Suprapubic skin (tissue), 4 donors: ENCODE results near the gene FBLN1. TPM values are rescaled to one million over a fixed set of nuclear protein-coding genes. Genes with fewer than 3 reads are reported as not detected.
A peak's percentile ranks its signal among the peaks of the same experiment; 100 is the strongest.

Source experiments
- DNase-seq, 2 donors: peaks; one replicate each; pipeline ENCODE4 v3.0.0-alpha.2; 2019; ENCODE audit warnings: low spot score in 2 of 2
- H3K27ac ChIP-seq: fragments of 200-600 bp; sonication (generic); one replicate; pipeline ENCODE4 v1.5.1; 2019
- H3K27me3 ChIP-seq: fragments of 200-600 bp; sonication (generic); one replicate; pipeline ENCODE4 v1.5.1; 2019
- H3K36me3 ChIP-seq: fragments of 200-600 bp; sonication (generic); one replicate; pipeline ENCODE4 v1.5.1; 2019
- H3K4me1 ChIP-seq: fragments of 200-600 bp; sonication (generic); one replicate; pipeline ENCODE4 v1.5.1; 2019
- H3K4me3 ChIP-seq: fragments of 200-600 bp; sonication (generic); one replicate; pipeline ENCODE4 v1.5.1; 2019; ENCODE audit warnings: mild to moderate bottlenecking
- H3K9me3 ChIP-seq: fragments of 200-600 bp; sonication (generic); one replicate; pipeline ENCODE4 v1.5.1; 2019
- EP300 ChIP-seq: sonication (generic); formaldehyde crosslinking; IDR thresholded peaks from one replicate; pipeline ENCODE4 v1.6.1; 2017; ENCODE audit warnings: antibody characterized with exemption
- POLR2A ChIP-seq, 2 donors: fragments of 450-650 bp; IDR thresholded peaks; one replicate each; pipeline ENCODE4 v1.6.1; 2017; ENCODE audit warnings: antibody characterized with exemption in 2 of 2, mild to moderate bottlenecking in 2 of 2, moderate library complexity in 2 of 2
- POLR2AphosphoS5 ChIP-seq, 3 donors: sonication (generic); formaldehyde crosslinking; IDR thresholded peaks; one replicate each; pipeline ENCODE4 v1.6.1; 2017; ENCODE audit warnings: antibody characterized with exemption in 3 of 3
- WGBS: methylation state at CpG from one replicate; pipeline ENCODE4 v1.1.5; 2018; 5-methylcytosine and 5-hydroxymethylcytosine counted together
- total RNA-seq, 4 donors: library from RNA; depleted of rRNA; stranded (reverse); fragments of >200 nt; gene quantifications; one replicate each; pipeline ENCODE4 v1.1.0, GENCODE V29; 2016
- TF ChIP-seq, protein P1 (sequence below), 2 donors: fragments of 200-600 bp in 1 of 2; fragments of 450-650 bp in 1 of 2; sonication (generic) in 1 of 2; IDR thresholded peaks; one replicate each; pipeline ENCODE4 v1.5.1; 2016 to 2019; ENCODE audit warnings: antibody characterized with exemption in 2 of 2, mild to moderate bottlenecking in 1 of 2, moderate library complexity in 1 of 2

The FBLN1 gene
- total RNA-seq, 4 donors from 2014 or later = 111 to 174 (median 139) TPM

DNA sequence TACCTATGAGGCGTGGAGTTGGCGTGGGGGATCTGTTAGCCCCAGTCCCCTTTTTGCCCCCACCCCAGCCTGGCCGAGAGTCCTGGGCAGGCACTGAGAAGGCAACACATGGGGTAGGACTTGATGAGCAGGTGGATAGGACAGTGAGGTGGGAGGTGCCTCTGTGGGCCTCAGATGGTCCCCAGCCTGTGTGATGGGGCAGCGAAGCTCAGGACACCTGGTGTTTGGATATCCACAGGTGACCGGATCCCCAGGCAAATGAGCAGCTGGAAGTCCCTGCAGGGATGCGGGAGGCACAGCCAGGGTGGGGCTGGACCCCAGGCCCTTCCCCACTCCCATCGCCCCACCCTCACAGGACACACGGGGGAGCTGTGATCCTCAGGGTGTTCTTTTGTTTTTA is 9.7 kb downstream of the FBLN1 start:
- H3K4me1 ChIP-seq = peaks cover 71% of the 10 kb centered on the region
- H3K9me3 ChIP-seq = no peaks in the 10 kb centered on the region
- no peak overlapping the region for H3K4me3 ChIP-seq
- TF ChIP-seq EP300 (no peak), POLR2A (IDR thresholded peaks at IDR 0.05) (no peak), POLR2AphosphoS5 (IDR thresholded peaks at IDR 0.05) (no peak)
- TF ChIP-seq, protein P1, sequence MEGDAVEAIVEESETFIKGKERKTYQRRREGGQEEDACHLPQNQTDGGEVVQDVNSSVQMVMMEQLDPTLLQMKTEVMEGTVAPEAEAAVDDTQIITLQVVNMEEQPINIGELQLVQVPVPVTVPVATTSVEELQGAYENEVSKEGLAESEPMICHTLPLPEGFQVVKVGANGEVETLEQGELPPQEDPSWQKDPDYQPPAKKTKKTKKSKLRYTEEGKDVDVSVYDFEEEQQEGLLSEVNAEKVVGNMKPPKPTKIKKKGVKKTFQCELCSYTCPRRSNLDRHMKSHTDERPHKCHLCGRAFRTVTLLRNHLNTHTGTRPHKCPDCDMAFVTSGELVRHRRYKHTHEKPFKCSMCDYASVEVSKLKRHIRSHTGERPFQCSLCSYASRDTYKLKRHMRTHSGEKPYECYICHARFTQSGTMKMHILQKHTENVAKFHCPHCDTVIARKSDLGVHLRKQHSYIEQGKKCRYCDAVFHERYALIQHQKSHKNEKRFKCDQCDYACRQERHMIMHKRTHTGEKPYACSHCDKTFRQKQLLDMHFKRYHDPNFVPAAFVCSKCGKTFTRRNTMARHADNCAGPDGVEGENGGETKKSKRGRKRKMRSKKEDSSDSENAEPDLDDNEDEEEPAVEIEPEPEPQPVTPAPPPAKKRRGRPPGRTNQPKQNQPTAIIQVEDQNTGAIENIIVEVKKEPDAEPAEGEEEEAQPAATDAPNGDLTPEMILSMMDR (IDR thresholded peaks at IDR 0.05) = no peak
- peak overlapping the region; percentile 87 for H3K27ac ChIP-seq
- WGBS = 83% methylated on average over 8 of the region's 8 CpGs
- DNase-seq = no peak
- H3K27me3 ChIP-seq = no peaks in the 10 kb centered on the region
- H3K36me3 ChIP-seq = no peaks in the 10 kb centered on the region

DNA sequence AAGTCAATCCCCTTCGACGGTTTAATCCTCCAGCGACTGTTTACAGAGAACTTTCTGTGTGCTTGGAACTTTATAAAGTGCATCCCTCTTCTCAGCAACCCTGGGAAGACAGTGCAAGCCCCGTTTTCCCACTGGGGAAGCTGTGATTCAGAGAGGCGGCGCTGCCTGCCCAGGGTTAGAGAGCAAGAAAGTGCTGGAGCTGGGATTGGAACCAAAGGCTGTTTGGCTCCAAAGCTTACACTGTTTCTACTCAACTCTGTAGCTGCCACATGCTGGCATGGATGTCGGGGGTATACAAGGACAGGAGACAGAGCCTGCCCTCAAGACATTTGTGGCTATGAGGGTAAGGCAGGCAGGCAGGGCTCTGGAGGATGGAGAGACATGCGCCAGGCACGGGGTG is 13.0 kb downstream of the FBLN1 start:
- H3K4me3 ChIP-seq = no peak overlapping the region
- peak overlapping the region; percentile 21 for H3K27ac ChIP-seq
- no peak for DNase-seq
- no peaks in the 10 kb centered on the region for H3K9me3 ChIP-seq
- no peaks in the 10 kb centered on the region for H3K36me3 ChIP-seq
- TF ChIP-seq POLR2AphosphoS5 (IDR thresholded peaks at IDR 0.05) (no peak), EP300 (no peak), POLR2A (IDR thresholded peaks at IDR 0.05) (no peak)
- TF ChIP-seq, protein P1 (IDR thresholded peaks at IDR 0.05) = no peak
- 58% methylated on average over 8 of the region's 9 CpGs for WGBS
- H3K27me3 ChIP-seq = no peaks in the 10 kb centered on the region
- H3K4me1 ChIP-seq = peaks cover 57% of the 10 kb centered on the region

DNA sequence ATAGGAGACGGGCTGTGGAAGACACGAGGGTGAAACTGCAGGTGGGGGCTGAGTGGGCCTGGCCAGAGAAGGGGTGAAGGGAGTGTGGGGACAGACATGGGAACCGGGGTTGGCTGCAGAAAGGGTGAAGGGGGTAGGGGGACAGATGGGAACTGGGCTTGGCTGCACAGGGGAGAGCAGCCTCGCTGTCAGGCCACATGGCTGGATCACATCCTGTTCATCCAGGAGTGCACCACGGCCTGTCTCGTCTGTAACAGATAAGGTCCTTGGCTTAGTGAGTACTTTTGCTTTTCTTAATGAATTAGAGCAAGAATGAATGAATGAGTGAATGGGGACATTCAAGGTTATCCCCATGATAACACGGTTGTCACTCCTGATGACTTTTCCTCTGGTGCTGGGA is 13.5 kb downstream of the FBLN1 start:
- H3K9me3 ChIP-seq = no peaks in the 10 kb centered on the region
- no peak overlapping the region for H3K4me3 ChIP-seq
- H3K36me3 ChIP-seq = no peaks in the 10 kb centered on the region
- 67% methylated on average over 7 of the region's 7 CpGs for WGBS
- no peaks in the 10 kb centered on the region for H3K27me3 ChIP-seq
- H3K27ac ChIP-seq = peak overlapping the region; percentile 21
- TF ChIP-seq POLR2AphosphoS5 (IDR thresholded peaks at IDR 0.05) (no peak), EP300 (no peak)
- TF ChIP-seq, protein P1 (IDR thresholded peaks at IDR 0.05) = no peak
- DNase-seq = no peak
- H3K4me1 ChIP-seq = peaks cover 53% of the 10 kb centered on the region

DNA sequence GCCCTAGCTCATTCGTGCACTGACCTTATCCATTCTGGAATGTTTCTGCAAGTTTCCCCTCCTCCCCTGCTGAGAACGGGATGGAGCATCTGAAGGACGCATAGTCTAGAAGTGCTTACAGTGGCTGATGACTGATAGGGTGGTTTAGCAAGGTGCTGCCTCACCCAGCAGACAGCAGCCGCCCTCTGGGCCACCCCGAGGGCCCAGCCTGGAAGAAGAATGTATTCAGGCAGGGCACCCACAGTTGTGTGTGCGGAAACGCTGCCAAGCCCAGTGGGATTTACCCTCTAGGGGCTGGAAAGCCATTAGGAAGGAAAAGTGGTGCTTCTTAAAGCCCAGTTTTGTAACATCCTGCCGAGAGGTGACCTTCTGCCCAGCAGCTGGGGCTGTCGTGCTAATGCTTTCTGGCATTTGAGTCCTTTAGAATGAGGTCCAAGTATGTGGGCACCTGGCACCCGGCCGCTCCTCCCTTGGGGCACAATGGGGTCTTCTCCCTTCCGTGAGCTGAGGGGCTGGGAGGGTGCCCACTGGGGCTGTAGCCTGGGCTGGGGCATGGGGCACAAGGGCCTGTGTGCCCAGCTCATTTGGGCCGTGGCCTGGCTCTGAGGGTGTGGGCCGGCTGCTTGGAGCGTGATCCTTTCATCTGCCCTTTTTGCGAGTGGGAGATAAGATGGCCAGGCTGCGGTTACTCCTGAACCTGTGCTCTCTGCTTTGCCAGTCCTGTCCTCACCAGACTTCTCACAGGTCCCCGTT is 14.4 kb downstream of the FBLN1 start:
- no peak for DNase-seq
- Histone ChIP-seq H3K4me3 (no peak overlapping the region), H3K9me3 (no peaks in the 10 kb centered on the region), H3K27me3 (no peaks in the 10 kb centered on the region), H3K36me3 (no peaks in the 10 kb centered on the region), H3K4me1 (peaks cover 48% of the 10 kb centered on the region), H3K27ac (peak overlapping the region; percentile 21)
- TF ChIP-seq, protein P1 (IDR thresholded peaks at IDR 0.05) = no peak
- no peak for TF ChIP-seq POLR2A (IDR thresholded peaks at IDR 0.05)
- no peak for TF ChIP-seq EP300
- no peak for TF ChIP-seq POLR2AphosphoS5 (IDR thresholded peaks at IDR 0.05)
- 65% methylated on average over 11 of the region's 18 CpGs for WGBS

DNA sequence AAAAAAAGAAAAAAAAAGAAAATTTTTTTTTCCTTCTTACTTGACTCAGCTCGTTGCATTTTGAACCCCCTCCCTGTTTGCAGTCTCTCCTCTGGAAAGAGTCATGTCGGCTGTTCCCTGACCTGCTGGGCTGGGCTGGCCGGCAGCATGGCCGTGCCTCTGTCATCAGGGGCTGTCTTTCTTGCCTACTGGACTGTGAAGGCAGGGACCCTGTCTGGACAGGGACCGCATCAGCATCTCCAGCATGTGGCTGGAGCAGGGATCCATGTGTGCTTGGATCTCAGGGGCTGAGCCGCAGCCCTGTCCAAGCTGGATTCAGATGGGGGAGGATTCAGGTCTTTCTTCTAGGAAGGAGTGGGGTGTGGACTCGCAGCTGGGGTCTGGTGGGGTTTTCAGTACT is 15.5 kb downstream of the FBLN1 start:
- Histone ChIP-seq H3K27ac (no peak overlapping the region), H3K36me3 (no peaks in the 10 kb centered on the region), H3K27me3 (no peaks in the 10 kb centered on the region), H3K4me1 (peaks cover 43% of the 10 kb centered on the region), H3K4me3 (no peak overlapping the region), H3K9me3 (no peaks in the 10 kb centered on the region)
- TF ChIP-seq POLR2A (IDR thresholded peaks at IDR 0.05) = no peak
- TF ChIP-seq POLR2AphosphoS5 (IDR thresholded peaks at IDR 0.05) = no peak
- no peak for DNase-seq
- 76% methylated on average over 6 of the region's 7 CpGs for WGBS
